RWPE2 (cell line): Measurements from ENCODE around the gene CFAP91.

ENCODE experiments used
- ATAC-seq: fragments of 200-7000 bp; cut with Tn5 transposase; 3 replicates; pipeline ENCODE4 v1.9.1; 2021; ENCODE audit warnings: low read depth
- DNase-seq: peaks from one replicate; pipeline ENCODE4 v3.0.0-alpha.2; 2020; ENCODE audit warnings: low spot score
- H3K27ac ChIP-seq: fragments of 450-650 bp; 2 replicates; pipeline ENCODE4 v1.5.1; 2017; ENCODE audit warnings: mild to moderate bottlenecking; ENCODE audit not compliant: poor library complexity, severe bottlenecking
- H3K27me3 ChIP-seq: fragments of 250-450 bp; sonication (Bioruptor Pico); 2 replicates; pipeline ENCODE4 v1.5.1; 2021; ENCODE audit warnings: mild to moderate bottlenecking, moderate library complexity; ENCODE audit not compliant: insufficient read depth, poor library complexity, severe bottlenecking
- H3K36me3 ChIP-seq: fragments of 250-450 bp; sonication (Bioruptor Pico); 2 replicates; pipeline ENCODE4 v1.5.1; 2020; ENCODE audit warnings: low read depth, mild to moderate bottlenecking, moderate library complexity
- H3K4me1 ChIP-seq: fragments of 250-450 bp; sonication (Bioruptor Pico); 2 replicates; pipeline ENCODE4 v1.5.1; 2021; ENCODE audit warnings: mild to moderate bottlenecking, moderate library complexity; ENCODE audit not compliant: insufficient read depth, poor library complexity, severe bottlenecking
- H3K4me3 ChIP-seq: fragments of 250-450 bp; sonication (Bioruptor Pico); 2 replicates; pipeline ENCODE4 v1.5.1; 2021; ENCODE audit warnings: mild to moderate bottlenecking, moderate library complexity; ENCODE audit not compliant: severe bottlenecking
- H3K9me3 ChIP-seq: fragments of 250-450 bp; sonication (Bioruptor Pico); 2 replicates; pipeline ENCODE4 v1.5.1; 2021; ENCODE audit warnings: mild to moderate bottlenecking, moderate library complexity; ENCODE audit not compliant: severe bottlenecking
- CTCF ChIP-seq: fragments of 450-650 bp; IDR thresholded peaks from one replicate; pipeline ENCODE4 v1.5.1; 2017; ENCODE audit warnings: mild to moderate bottlenecking, moderate library complexity; ENCODE audit not compliant: poor library complexity, severe bottlenecking

Gene CFAP91

GRCh38 chr3:119664370-119664769, 38.5 kb upstream of the CFAP91 start:
- Histone ChIP-seq H3K27me3 (no peaks in the 10 kb centered on the region), H3K27ac (peak overlapping the region; percentile 8), H3K36me3 (peaks cover 9% of the 10 kb centered on the region), H3K4me3 (no peak overlapping the region), H3K9me3 (no peaks in the 10 kb centered on the region), H3K4me1 (peaks cover 16% of the 10 kb centered on the region)
- DNase-seq (no peak), ATAC-seq (no peak)
- no peak for TF ChIP-seq CTCF

- Histone ChIP-seq H3K27me3 (no peaks in the 10 kb centered on the region), H3K4me3 (no peak overlapping the region), H3K9me3 (no peaks in the 10 kb centered on the region), H3K36me3 (peaks cover 14% of the 10 kb centered on the region), H3K4me1 (peaks cover 16% of the 10 kb centered on the region), H3K27ac (no peak overlapping the region)
- DNase-seq (no peak), ATAC-seq (0 out of 3 replicates have a peak, but pooled peaks have one; percentile 41)
- no peak for TF ChIP-seq CTCF
These were observed 37.9 kb upstream of the CFAP91 start for GRCh38 chr3:119664850-119665379.

GRCh38 chr3:119665954-119666559, 36.8 kb upstream of the CFAP91 start:
- peaks cover 26% of the 10 kb centered on the region for H3K36me3 ChIP-seq
- H3K27ac ChIP-seq = no peak overlapping the region
- H3K27me3 ChIP-seq = no peaks in the 10 kb centered on the region
- no peak for TF ChIP-seq CTCF
- no peak overlapping the region for H3K4me3 ChIP-seq
- ATAC-seq = no peak
- DNase-seq = no peak
- no peaks in the 10 kb centered on the region for H3K9me3 ChIP-seq
- peaks cover 16% of the 10 kb centered on the region for H3K4me1 ChIP-seq

- no peak overlapping the region for H3K27ac ChIP-seq
- ATAC-seq (no peak), DNase-seq (no peak)
- H3K4me3 ChIP-seq = no peak overlapping the region
- H3K9me3 ChIP-seq = no peaks in the 10 kb centered on the region
- H3K36me3 ChIP-seq = peaks cover 62% of the 10 kb centered on the region
- no peaks in the 10 kb centered on the region for H3K4me1 ChIP-seq
- TF ChIP-seq CTCF = no peak
- no peaks in the 10 kb centered on the region for H3K27me3 ChIP-seq
These were observed 32.8 kb upstream of the CFAP91 start for GRCh38 chr3:119669906-119670570.

- H3K27me3 ChIP-seq = no peaks in the 10 kb centered on the region
- no peak overlapping the region for H3K4me3 ChIP-seq
- peaks cover 68% of the 10 kb centered on the region for H3K36me3 ChIP-seq
- H3K4me1 ChIP-seq = peaks cover 4% of the 10 kb centered on the region
- ATAC-seq (no peak), DNase-seq (no peak)
- TF ChIP-seq CTCF = no peak
- H3K27ac ChIP-seq = no peak overlapping the region
- no peaks in the 10 kb centered on the region for H3K9me3 ChIP-seq
These were observed 30.0 kb upstream of the CFAP91 start for GRCh38 chr3:119672776-119673175.
